ENCODE data around the gene CNST.

CNST gene

GRCh38 chr1:246705368-246705767 lies 139.1 kb downstream of the CNST start:
- no peaks in the 10 kb centered on the region for H3K79me2 ChIP-seq (ENCODE audit: low read length)
- no peak overlapping the region for H3K27ac ChIP-seq (ENCODE audit: low read length)
- TF ChIP-seq CTCF (IDR thresholded peaks at IDR 0.05; ENCODE audit: low read depth, low read length) (no peak), EZH2phosphoT487 (IDR thresholded peaks at IDR 0.05; ENCODE audit: low read depth) (no peak)
- no peaks in the 10 kb centered on the region for H4K20me1 ChIP-seq (ENCODE audit: insufficient read depth, low read length)
- no peak overlapping the region for H3K4me2 ChIP-seq (ENCODE audit: low read length)
- no peak overlapping the region for H3K9ac ChIP-seq (ENCODE audit: low read length)
- H3K4me1 ChIP-seq (ENCODE audit: low read length) = no peaks in the 10 kb centered on the region
- no peak overlapping the region for H2AFZ ChIP-seq (ENCODE audit: low read depth, low read length)
- H3K4me3 ChIP-seq (ENCODE audit: low read length) = no peak overlapping the region
- no peaks in the 10 kb centered on the region for H3K27me3 ChIP-seq (ENCODE audit: low read depth, low read length)
- H3K36me3 ChIP-seq (replicated peaks; ENCODE audit: low read depth, low read length) = no peaks in the 10 kb centered on the region
- H3K9me3 ChIP-seq (ENCODE audit: insufficient read depth, low read length) = no peaks in the 10 kb centered on the region

DNA sequence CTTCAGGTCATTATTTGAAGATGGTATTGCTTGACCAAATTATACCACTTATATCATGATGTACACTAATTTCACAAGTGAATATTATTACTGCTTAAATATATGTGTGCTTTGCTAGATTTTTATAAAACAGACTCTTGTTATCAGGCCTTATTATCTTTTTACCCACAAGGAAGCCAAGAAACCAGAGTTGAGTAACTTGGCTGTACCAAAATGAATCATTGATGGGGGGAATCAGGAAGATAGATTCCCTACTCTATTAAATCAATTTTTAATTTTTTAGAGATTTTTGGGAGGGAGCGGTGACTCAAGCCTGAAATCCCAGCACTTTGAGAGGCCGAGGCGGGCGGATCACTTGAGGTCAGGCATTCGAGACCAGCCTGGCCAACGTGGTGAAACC lies 141.9 kb downstream of the CNST start:
- H3K9ac ChIP-seq (ENCODE audit: low read length) = no peak overlapping the region
- no peaks in the 10 kb centered on the region for H3K4me1 ChIP-seq (ENCODE audit: low read length)
- TF ChIP-seq CTCF (IDR thresholded peaks at IDR 0.05; ENCODE audit: low read depth, low read length) (no peak), EZH2phosphoT487 (IDR thresholded peaks at IDR 0.05; ENCODE audit: low read depth) (no peak)
- H2AFZ ChIP-seq (ENCODE audit: low read depth, low read length) = no peak overlapping the region
- H3K27me3 ChIP-seq (ENCODE audit: low read depth, low read length) = no peaks in the 10 kb centered on the region; the same call in 1 of the 2 replicates
- H3K27ac ChIP-seq (ENCODE audit: low read length) = no peak overlapping the region
- no peaks in the 10 kb centered on the region for H3K79me2 ChIP-seq (ENCODE audit: low read length)
- H4K20me1 ChIP-seq (ENCODE audit: insufficient read depth, low read length) = no peaks in the 10 kb centered on the region
- H3K4me2 ChIP-seq (ENCODE audit: low read length) = no peak overlapping the region
- no peaks in the 10 kb centered on the region for H3K9me3 ChIP-seq (ENCODE audit: insufficient read depth, low read length)
- H3K36me3 ChIP-seq (replicated peaks; ENCODE audit: low read depth, low read length) = no peaks in the 10 kb centered on the region
- no peak overlapping the region for H3K4me3 ChIP-seq (ENCODE audit: low read length)

GRCh38 chr1:246709196-246709595 lies 142.9 kb downstream of the CNST start:
- H3K4me2 ChIP-seq (ENCODE audit: low read length) = no peak overlapping the region
- H3K4me1 ChIP-seq (ENCODE audit: low read length) = no peaks in the 10 kb centered on the region
- no peak overlapping the region for H2AFZ ChIP-seq (ENCODE audit: low read depth, low read length)
- H3K79me2 ChIP-seq (ENCODE audit: low read length) = no peaks in the 10 kb centered on the region
- H3K27ac ChIP-seq (ENCODE audit: low read length) = no peak overlapping the region
- peaks cover 7% of the 10 kb centered on the region; the same call in 1 of the 2 replicates for H3K27me3 ChIP-seq (ENCODE audit: low read depth, low read length)
- no peak overlapping the region for H3K9ac ChIP-seq (ENCODE audit: low read length)
- no peaks in the 10 kb centered on the region for H4K20me1 ChIP-seq (ENCODE audit: insufficient read depth, low read length)
- H3K4me3 ChIP-seq (ENCODE audit: low read length) = no peak overlapping the region
- H3K36me3 ChIP-seq (replicated peaks; ENCODE audit: low read depth, low read length) = no peaks in the 10 kb centered on the region
- TF ChIP-seq CTCF (IDR thresholded peaks at IDR 0.05; ENCODE audit: low read depth, low read length) (no peak), EZH2phosphoT487 (IDR thresholded peaks at IDR 0.05; ENCODE audit: low read depth) (no peak)
- H3K9me3 ChIP-seq (ENCODE audit: insufficient read depth, low read length) = no peaks in the 10 kb centered on the region

- Histone ChIP-seq H3K9me3 (ENCODE audit: insufficient read depth, low read length) (no peaks in the 10 kb centered on the region), H2AFZ (ENCODE audit: low read depth, low read length) (no peak overlapping the region), H3K79me2 (ENCODE audit: low read length) (no peaks in the 10 kb centered on the region), H3K9ac (ENCODE audit: low read length) (no peak overlapping the region), H3K36me3 (replicated peaks; ENCODE audit: low read depth, low read length) (no peaks in the 10 kb centered on the region), H3K27ac (ENCODE audit: low read length) (no peak overlapping the region), H3K4me3 (ENCODE audit: low read length) (no peak overlapping the region), H4K20me1 (ENCODE audit: insufficient read depth, low read length) (no peaks in the 10 kb centered on the region), H3K4me1 (ENCODE audit: low read length) (no peaks in the 10 kb centered on the region), H3K4me2 (ENCODE audit: low read length) (no peak overlapping the region), H3K27me3 (ENCODE audit: low read depth, low read length) (peaks cover 7% of the 10 kb centered on the region; the same call in 1 of the 2 replicates)
- TF ChIP-seq CTCF (IDR thresholded peaks at IDR 0.05; ENCODE audit: low read depth, low read length) = no peak
- no peak for TF ChIP-seq EZH2phosphoT487 (IDR thresholded peaks at IDR 0.05; ENCODE audit: low read depth)
Measured at GRCh38 chr1:246709835-246710234, 143.6 kb downstream of the CNST start.
